ENCODE measurements around the gene EEF2KMT. TPM values are rescaled to one million over a fixed set of nuclear protein-coding genes. Genes with fewer than 3 reads are reported as not detected.

The EEF2KMT gene
- total RNA-seq, 1 donor from 2014 or later: 10.7 TPM

DNA sequence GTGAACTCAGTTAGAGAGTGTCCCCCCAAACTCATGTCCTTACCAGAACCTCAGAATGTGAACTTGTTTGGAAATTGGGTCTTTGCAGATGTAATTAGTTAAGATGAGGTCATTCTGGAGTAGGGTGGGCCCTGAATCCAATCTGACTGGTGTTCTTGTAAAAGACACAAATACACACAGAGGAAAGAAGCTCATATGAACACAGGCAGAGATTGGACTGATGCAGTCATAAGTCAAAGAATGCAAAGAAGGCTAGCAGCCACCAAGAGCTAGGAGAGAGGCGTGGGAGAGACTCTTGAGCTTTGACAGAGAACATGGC lies 61.7 kb downstream of the EEF2KMT start:
- H3K27ac Mint-ChIP-seq (ENCODE audit: unreplicated experiment): no peak overlapping the region
- no peak overlapping the region for H3K4me3 Mint-ChIP-seq (ENCODE audit: unreplicated experiment)
- H3K9me3 Mint-ChIP-seq (ENCODE audit: low read depth): no peaks in the 10 kb centered on the region
- TF ChIP-seq CTCF (IDR thresholded peaks at IDR 0.05): no peak
- peaks cover 8% of the 10 kb centered on the region for H3K27me3 Mint-ChIP-seq (ENCODE audit: low read depth)
- no peak for DNase-seq (ENCODE audit: low spot score)
- peaks cover 16% of the 10 kb centered on the region for H3K4me1 Mint-ChIP-seq (ENCODE audit: low read depth)
- H3K36me3 Mint-ChIP-seq (ENCODE audit: low read depth): no peaks in the 10 kb centered on the region

Other genes with a start within 250 kb of the EEF2KMT start
- 0.22 to 1.2 TPM (median 0.97 TPM) in 3 replicates for gene PPL, start 160.6 kb downstream of the EEF2KMT start, total RNA-seq
- gene SEC14L5, start 139.5 kb downstream of the EEF2KMT start, total RNA-seq: not detected in 3 replicates
- gene NAGPA, start 63.9 kb downstream of the EEF2KMT start, total RNA-seq: 10.1 to 11.8 TPM (median 11.3 TPM) in 3 replicates
- not detected in 3 replicates for gene C16orf89, start 31.8 kb downstream of the EEF2KMT start, total RNA-seq
- gene ALG1, start 26.0 kb downstream of the EEF2KMT start, total RNA-seq: 31.6 to 35.7 TPM (median 32.2 TPM) in 3 replicates

Data from chondrocyte (in vitro differentiated cells).